Keratinocyte (primary cell): Measurements from ENCODE around the gene MRPL45. TPM values are rescaled to one million over a fixed set of nuclear protein-coding genes. Genes with fewer than 3 reads are reported as not detected.

ENCODE experiments used
- DNase-seq: peaks from one replicate; pipeline ENCODE4 v3.0.0-alpha.2; 2011; ENCODE audit warnings: low read depth, missing footprints, low spot score
- FAIRE-seq: peaks from 2 replicates; lab custom pipeline; 2011; peaks lifted over from hg19 to GRCh38; lab: Jason Lieb, UNC
- H2AFZ ChIP-seq: 2 replicates; pipeline ENCODE4 v1.6.0; 2012; ENCODE audit warnings: low read length, control low read depth, inconsistent platforms; ENCODE audit not compliant: control insufficient read depth
- H3K27ac ChIP-seq: 2 replicates; pipeline ENCODE4 v1.5.1; 2011; ENCODE audit warnings: low read length; ENCODE audit not compliant: control insufficient read depth, insufficient read depth
- H3K27me3 ChIP-seq: 3 replicates; pipeline ENCODE4 v1.6.0; 2011; ENCODE audit warnings: low read length; ENCODE audit not compliant: control insufficient read depth, insufficient read depth; ENCODE audit errors: extremely low read depth
- H3K36me3 ChIP-seq, 2 experiments: 2 replicates in 1 of 2; 3 replicates in 1 of 2; pipeline ENCODE4 v1.5.1; 2011; ENCODE audit warnings: low read length in 2 of 2, mild to moderate bottlenecking in 1 of 2; ENCODE audit not compliant: control insufficient read depth in 2 of 2, insufficient read depth in 2 of 2; ENCODE audit errors: extremely low read depth in 1 of 2
- H3K4me1 ChIP-seq: 3 replicates; pipeline ENCODE4 v1.5.1; 2011; ENCODE audit warnings: low read length; ENCODE audit not compliant: control insufficient read depth, insufficient read depth; ENCODE audit errors: extremely low read depth
- H3K4me2 ChIP-seq: 3 replicates; pipeline ENCODE4 v1.6.0; 2011; ENCODE audit warnings: low read depth, low read length; ENCODE audit not compliant: control insufficient read depth, insufficient read depth; ENCODE audit errors: extremely low read depth
- H3K4me3 ChIP-seq, 3 experiments: fragments of 200-600 bp in 1 of 3; sonication (generic) in 1 of 3; 2 replicates in 2 of 3; 3 replicates in 1 of 3; pipeline ENCODE4 v1.5.1; 2011 to 2016; ENCODE audit warnings: low read length in 3 of 3, mild to moderate bottlenecking in 3 of 3, control low read depth in 2 of 3, inconsistent platforms in 1 of 3, low read depth in 1 of 3, mixed read lengths in 1 of 3, mixed run types in 1 of 3, moderate library complexity in 1 of 3; ENCODE audit not compliant: control insufficient read depth in 2 of 3, insufficient read depth in 2 of 3; ENCODE audit errors: extremely low read depth in 1 of 3
- H3K79me2 ChIP-seq: 2 replicates; pipeline ENCODE4 v1.6.0; 2012; ENCODE audit warnings: low read length; ENCODE audit not compliant: control insufficient read depth, insufficient read depth
- H3K9ac ChIP-seq: 3 replicates; pipeline ENCODE4 v1.6.0; 2011; ENCODE audit warnings: low read length; ENCODE audit not compliant: control insufficient read depth, insufficient read depth; ENCODE audit errors: extremely low read depth
- H3K9me1 ChIP-seq: 3 replicates; pipeline ENCODE4 v1.6.0; 2011; ENCODE audit warnings: low read length; ENCODE audit not compliant: control insufficient read depth, insufficient read depth; ENCODE audit errors: extremely low read depth
- H3K9me3 ChIP-seq: 2 replicates; pipeline ENCODE4 v1.5.1; 2012; ENCODE audit warnings: low read depth, low read length; ENCODE audit not compliant: control insufficient read depth
- H4K20me1 ChIP-seq: 3 replicates; pipeline ENCODE4 v1.6.0; 2011; ENCODE audit warnings: low read length; ENCODE audit not compliant: control insufficient read depth, insufficient read depth; ENCODE audit errors: extremely low read depth
- CTCF ChIP-seq, 3 experiments: IDR thresholded peaks in 1 of 3; conservative IDR thresholded peaks in 1 of 3; optimal IDR thresholded peaks in 1 of 3; 2 replicates in 2 of 3; 3 replicates in 1 of 3; pipeline versions ENCODE3 to v1.5.1; 2011; ENCODE audit warnings: low read length in 3 of 3, mild to moderate bottlenecking in 3 of 3, moderate library complexity in 2 of 3, control low read depth in 1 of 3, inconsistent platforms in 1 of 3; ENCODE audit not compliant: insufficient read depth in 2 of 3; ENCODE audit errors: extremely low read depth in 1 of 3
- EZH2 ChIP-seq: IDR thresholded peaks from one replicate; pipeline ENCODE4 v1.6.1; 2012; ENCODE audit warnings: inconsistent platforms, mild to moderate bottlenecking, low read length, moderate library complexity
- dilution Hi-C: fragments of 300-500 bp; cut with MboI; formaldehyde crosslinking; loops from one replicate; pipeline ENCODE4 v1.7.0; 2020; ENCODE audit warnings: low sequenced_read_pairs; ENCODE audit not compliant: extremely low pct_ligation_motif_present
- polyA plus RNA-seq, 5 experiments: library from polyadenylated mRNA; depleted of rRNA in 3 of 5; stranded (reverse) in 3 of 5; stranded (forward) in 1 of 5; unstranded in 1 of 5; fragments of >200 nt; gene quantifications; 1 replicate in 1 of 5; 2 replicates in 3 of 5; 3 replicates in 1 of 5; pipeline versions ENCODE4 v1.2.1 to v1.2.3, GENCODE V29; 2011 to 2012; ENCODE audit warnings: missing spikeins in 2 of 5, low read depth in 1 of 5, low replicate concordance in 1 of 5

The MRPL45 gene
- polyA plus RNA-seq, 1 donor (not counting 4 experiments of a cell fraction or from before 2014, with no cell fraction given): 64.9 TPM

DNA sequence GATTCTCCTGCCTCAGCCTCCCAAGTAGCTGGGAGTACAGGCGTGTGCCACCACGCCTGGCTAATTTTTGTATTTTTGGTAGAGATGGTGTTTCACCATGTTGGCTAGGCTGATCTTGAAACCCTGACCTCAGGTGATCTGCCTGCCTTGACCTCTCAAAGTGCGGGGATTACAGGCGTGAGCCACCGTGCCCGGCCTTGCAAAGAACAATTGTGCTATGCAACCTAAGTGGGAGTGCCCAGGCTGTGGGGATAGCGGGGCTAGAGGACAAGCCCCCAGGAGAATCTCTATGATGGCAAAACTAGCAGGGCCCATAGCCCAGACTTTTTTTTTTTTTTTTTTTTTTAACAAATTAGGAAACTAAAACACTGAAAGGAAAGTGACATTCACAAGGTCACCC is 48.8 kb downstream of the MRPL45 start:
- no peak for DNase-seq
- Histone ChIP-seq H4K20me1 (no peaks in the 10 kb centered on the region), H3K4me1 (peaks cover 4% of the 10 kb centered on the region), H3K27ac (no peak overlapping the region), H3K27me3 (peaks cover 7% of the 10 kb centered on the region), H3K4me3 (no peak overlapping the region), H3K9me1 (no peaks in the 10 kb centered on the region), H3K79me2 (no peaks in the 10 kb centered on the region), H3K9me3 (no peaks in the 10 kb centered on the region), H3K36me3 (no peaks in the 10 kb centered on the region), H2AFZ (no peak overlapping the region), H3K9ac (no peak overlapping the region), H3K4me2 (no peak overlapping the region)
- dilution Hi-C loops: no loop called here
- FAIRE-seq: no peak
- no peak for TF ChIP-seq EZH2
- TF ChIP-seq CTCF (optimal IDR thresholded peaks at IDR 0.05 in 1 of 3, IDR thresholded peaks at IDR 0.05 in 1 of 3, conservative IDR thresholded peaks at IDR 0.05 in 1 of 3; ENCODE audit: extremely low read depth in 1 of 3, insufficient read depth in 2 of 3, low read length in 3 of 3): no peak

- Histone ChIP-seq H3K9ac (no peak overlapping the region), H3K79me2 (peaks cover 6% of the 10 kb centered on the region), H3K9me3 (no peaks in the 10 kb centered on the region), H4K20me1 (no peaks in the 10 kb centered on the region), H3K27ac (no peak overlapping the region), H3K9me1 (no peaks in the 10 kb centered on the region), H3K27me3 (no peaks in the 10 kb centered on the region), H3K4me2 (no peak overlapping the region), H2AFZ (no peak overlapping the region), H3K36me3 (no peaks in the 10 kb centered on the region), H3K4me1 (peaks cover 11% of the 10 kb centered on the region), H3K4me3 (no peak overlapping the region)
- FAIRE-seq (no peak), DNase-seq (peak; percentile 28)
- dilution Hi-C loops: no loop called here
- TF ChIP-seq CTCF (optimal IDR thresholded peaks at IDR 0.05 in 1 of 3, IDR thresholded peaks at IDR 0.05 in 1 of 3, conservative IDR thresholded peaks at IDR 0.05 in 1 of 3; ENCODE audit: extremely low read depth in 1 of 3, insufficient read depth in 2 of 3, low read length in 3 of 3) (peak; percentile 89 to 97 (median 92)), EZH2 (no peak)
Observed at GRCh38 chr17:38349097-38349730, 52.2 kb downstream of the MRPL45 start.
